ENCODE data around the gene PPA2.

The PPA2 gene

GRCh38 chr4:105346869-105347268 is 127.0 kb downstream of the PPA2 start:
- DNase-seq = no peak
- in situ Hi-C loops (cut with HindIII; ENCODE audit: low pct_ligation_motif_present, low pct_unique_long_range_greater_than_20kb, low sequenced_read_pairs) = no loop called here

GRCh38 chr4:105345838-105346237 is 128.0 kb downstream of the PPA2 start:
- DNase-seq = no peak
- in situ Hi-C loops (cut with HindIII; ENCODE audit: low pct_ligation_motif_present, low pct_unique_long_range_greater_than_20kb, low sequenced_read_pairs) = no loop called here

- no peak for DNase-seq
- in situ Hi-C loops (cut with HindIII; ENCODE audit: low pct_ligation_motif_present, low pct_unique_long_range_greater_than_20kb, low sequenced_read_pairs) = no loop called here
Measured at GRCh38 chr4:105345358-105345757, 128.5 kb downstream of the PPA2 start.

GRCh38 chr4:105344141-105344540 is 129.7 kb downstream of the PPA2 start:
- in situ Hi-C loops (cut with HindIII; ENCODE audit: low pct_ligation_motif_present, low pct_unique_long_range_greater_than_20kb, low sequenced_read_pairs) = no loop called here
- no peak for DNase-seq

- no peak for DNase-seq
Measured at GRCh38 chr4:105343146-105343931, 130.5 kb downstream of the PPA2 start.

GRCh38 chr4:105329081-105329480 is 144.8 kb downstream of the PPA2 start:
- DNase-seq = no peak
- in situ Hi-C loops (cut with HindIII; ENCODE audit: low pct_ligation_motif_present, low pct_unique_long_range_greater_than_20kb, low sequenced_read_pairs) = no loop called here

More at GRCh38 chr4:105343146-105343931, 130.5 kb downstream of the PPA2 start:
- in situ Hi-C loops (cut with HindIII; ENCODE audit: low pct_ligation_motif_present, low pct_unique_long_range_greater_than_20kb, low sequenced_read_pairs) = no loop called here

- in situ Hi-C loops (cut with HindIII; ENCODE audit: low pct_ligation_motif_present, low pct_unique_long_range_greater_than_20kb, low sequenced_read_pairs) = no loop called here
Measured at GRCh38 chr4:105327956-105328355, 145.9 kb downstream of the PPA2 start.

GRCh38 chr4:105327222-105327621 is 146.6 kb downstream of the PPA2 start:
- in situ Hi-C loops (cut with HindIII; ENCODE audit: low pct_ligation_motif_present, low pct_unique_long_range_greater_than_20kb, low sequenced_read_pairs) = no loop called here
- no peak for DNase-seq

More at GRCh38 chr4:105327956-105328355, 145.9 kb downstream of the PPA2 start:
- no peak for DNase-seq
